Right hindlimb (tissue), 1 donor: ENCODE data around the gene CALHM6.
"Not testable (repeated sequence)": the region's sequence is repeated elsewhere in the genome, so short reads cannot be mapped to it uniquely, and the experiment has no call there.

Source experiments
- DNase-seq: peaks from one replicate; pipeline ENCODE4 v3.0.0-alpha.2; 2018

Gene CALHM6

GRCh38 chr6:116482780-116483179, 21.6 kb downstream of the CALHM6 start:
- DNase-seq: no peak

GRCh38 chr6:116483616-116484015, 22.4 kb downstream of the CALHM6 start:
- no peak for DNase-seq

GRCh38 chr6:116485559-116486184, 24.5 kb downstream of the CALHM6 start:
- no peak for DNase-seq

GRCh38 chr6:116491610-116492330, 30.6 kb downstream of the CALHM6 start:
- DNase-seq: no peak

- no peak for DNase-seq
Observed at GRCh38 chr6:116492331-116493067, 31.3 kb downstream of the CALHM6 start.

GRCh38 chr6:116495161-116495560, 34.0 kb downstream of the CALHM6 start:
- not testable (repeated sequence) for DNase-seq

GRCh38 chr6:116497113-116497676, 36.0 kb downstream of the CALHM6 start:
- DNase-seq: no peak

GRCh38 chr6:116500969-116501433, 39.8 kb downstream of the CALHM6 start:
- no peak for DNase-seq

- no peak for DNase-seq
Observed at GRCh38 chr6:116507324-116507723, 46.1 kb downstream of the CALHM6 start.

GRCh38 chr6:116508527-116508926, 47.4 kb downstream of the CALHM6 start:
- no peak for DNase-seq

GRCh38 chr6:116511424-116512110, 50.4 kb downstream of the CALHM6 start, which contains the start of gene CALHM5:
CALHM5 (plus strand) TSS chr6:116511639; CDS start chr6:116511697, 58 bp downstream.
- peak; percentile 35 for DNase-seq

GRCh38 chr6:116512111-116512559, 51.0 kb downstream of the CALHM6 start:
- no peak for DNase-seq

GRCh38 chr6:116512734-116513133, 51.6 kb downstream of the CALHM6 start:
- DNase-seq: no peak
